Measurements from ENCODE around the gene SHMT2. TPM values are rescaled to one million over a fixed set of nuclear protein-coding genes. Genes with fewer than 3 reads are reported as not detected.

Gene SHMT2
- total and polyA plus RNA-seq, 2 donors (not counting 1 experiment from before 2014, with no cell fraction given) = 154 to 380 TPM

GRCh38 chr12:57232156-57232756 lies 2.7 kb downstream of the SHMT2 start:
- Histone ChIP-seq H3K36me3 (ENCODE audit: control insufficient read depth, insufficient read depth, low read length) (peaks cover 30% of the 10 kb centered on the region), H3K79me2 (ENCODE audit: control insufficient read depth, insufficient read depth, low read length) (peaks cover 28% of the 10 kb centered on the region), H2AFZ (ENCODE audit: low read length) (no peak overlapping the region), H3K9me3 (ENCODE audit: control insufficient read depth, insufficient read depth, low read depth, low read length) (no peaks in the 10 kb centered on the region), H3K27me3 (ENCODE audit: control insufficient read depth, insufficient read depth, low read length) (no peaks in the 10 kb centered on the region), H3K4me3 (replicated peaks in 1 of 4; ENCODE audit: control extremely low read depth in 1 of 4, insufficient read depth in 1 of 4, low read depth in 3 of 4, low read length in 4 of 4) (peak overlapping the region in 1 of 4 experiments; percentile 97), H3K27ac (ENCODE audit: insufficient read depth, low read length) (no peak overlapping the region), H3K9ac (ENCODE audit: insufficient read depth, low read length) (no peak overlapping the region), H3K4me1 (ENCODE audit: control insufficient read depth, extremely low read depth, insufficient read depth, low read length) (peaks cover 41% of the 10 kb centered on the region), H4K20me1 (ENCODE audit: control insufficient read depth, extremely low read depth, insufficient read depth, low read length) (peaks cover 2% of the 10 kb centered on the region), H3K4me2 (ENCODE audit: extremely low read depth, insufficient read depth, low read length) (no peak overlapping the region)
- no peak for DNase-seq (ENCODE audit: low read depth in 2 of 2)
- TF ChIP-seq EZH2 (IDR thresholded peaks at IDR 0.05; ENCODE audit: low read length, missing control alignments) (no peak), CTCF (conservative IDR thresholded peaks at IDR 0.05 in 1 of 2, IDR thresholded peaks at IDR 0.05 in 1 of 2; ENCODE audit: low read depth in 1 of 2, low read length in 2 of 2) (no peak)

GRCh38 chr12:57233357-57234232 lies 4.1 kb downstream of the SHMT2 start:
- peaks cover 30% of the 10 kb centered on the region for H3K36me3 ChIP-seq (ENCODE audit: control insufficient read depth, insufficient read depth, low read length)
- peak; percentile 57 to 76 for DNase-seq (ENCODE audit: low read depth in 2 of 2)
- H2AFZ ChIP-seq (ENCODE audit: low read length) = no peak overlapping the region
- peaks cover 28% of the 10 kb centered on the region for H3K79me2 ChIP-seq (ENCODE audit: control insufficient read depth, insufficient read depth, low read length)
- H4K20me1 ChIP-seq (ENCODE audit: control insufficient read depth, extremely low read depth, insufficient read depth, low read length) = peaks cover 2% of the 10 kb centered on the region
- TF ChIP-seq EZH2 (IDR thresholded peaks at IDR 0.05; ENCODE audit: low read length, missing control alignments) (no peak), CTCF (conservative IDR thresholded peaks at IDR 0.05 in 1 of 2, IDR thresholded peaks at IDR 0.05 in 1 of 2; ENCODE audit: low read depth in 1 of 2, low read length in 2 of 2) (no peak)
- peak overlapping the region; percentile 42 for H3K27ac ChIP-seq (ENCODE audit: insufficient read depth, low read length)
- H3K4me2 ChIP-seq (ENCODE audit: extremely low read depth, insufficient read depth, low read length) = no peak overlapping the region
- peaks cover 41% of the 10 kb centered on the region for H3K4me1 ChIP-seq (ENCODE audit: control insufficient read depth, extremely low read depth, insufficient read depth, low read length)
- no peak overlapping the region for H3K9ac ChIP-seq (ENCODE audit: insufficient read depth, low read length)
- no peak overlapping the region for H3K4me3 ChIP-seq (replicated peaks in 1 of 4; ENCODE audit: control extremely low read depth in 1 of 4, insufficient read depth in 1 of 4, low read depth in 3 of 4, low read length in 4 of 4)
- no peaks in the 10 kb centered on the region for H3K9me3 ChIP-seq (ENCODE audit: control insufficient read depth, insufficient read depth, low read depth, low read length)
- no peaks in the 10 kb centered on the region for H3K27me3 ChIP-seq (ENCODE audit: control insufficient read depth, insufficient read depth, low read length)

- Histone ChIP-seq H3K9ac (ENCODE audit: insufficient read depth, low read length) (no peak overlapping the region), H3K4me2 (ENCODE audit: extremely low read depth, insufficient read depth, low read length) (no peak overlapping the region), H3K27me3 (ENCODE audit: control insufficient read depth, insufficient read depth, low read length) (no peaks in the 10 kb centered on the region), H2AFZ (ENCODE audit: low read length) (no peak overlapping the region), H3K79me2 (ENCODE audit: control insufficient read depth, insufficient read depth, low read length) (peaks cover 28% of the 10 kb centered on the region), H3K4me1 (ENCODE audit: control insufficient read depth, extremely low read depth, insufficient read depth, low read length) (peaks cover 38% of the 10 kb centered on the region), H3K9me3 (ENCODE audit: control insufficient read depth, insufficient read depth, low read depth, low read length) (no peaks in the 10 kb centered on the region), H3K36me3 (ENCODE audit: control insufficient read depth, insufficient read depth, low read length) (peaks cover 30% of the 10 kb centered on the region), H3K27ac (ENCODE audit: insufficient read depth, low read length) (peak overlapping the region; percentile 42), H3K4me3 (replicated peaks in 1 of 4; ENCODE audit: control extremely low read depth in 1 of 4, insufficient read depth in 1 of 4, low read depth in 3 of 4, low read length in 4 of 4) (no peak overlapping the region), H4K20me1 (ENCODE audit: control insufficient read depth, extremely low read depth, insufficient read depth, low read length) (peaks cover 2% of the 10 kb centered on the region)
- TF ChIP-seq CTCF (conservative IDR thresholded peaks at IDR 0.05 in 1 of 2, IDR thresholded peaks at IDR 0.05 in 1 of 2; ENCODE audit: low read depth in 1 of 2, low read length in 2 of 2) (no peak), EZH2 (IDR thresholded peaks at IDR 0.05; ENCODE audit: low read length, missing control alignments) (no peak)
- DNase-seq (ENCODE audit: low read depth in 2 of 2) = no peak
Measured at GRCh38 chr12:57234233-57234570, 4.7 kb downstream of the SHMT2 start.
